ENCODE measurements around the gene TRIO.
A peak's percentile ranks its signal among the peaks of the same experiment; 100 is the strongest.

The TRIO gene

DNA sequence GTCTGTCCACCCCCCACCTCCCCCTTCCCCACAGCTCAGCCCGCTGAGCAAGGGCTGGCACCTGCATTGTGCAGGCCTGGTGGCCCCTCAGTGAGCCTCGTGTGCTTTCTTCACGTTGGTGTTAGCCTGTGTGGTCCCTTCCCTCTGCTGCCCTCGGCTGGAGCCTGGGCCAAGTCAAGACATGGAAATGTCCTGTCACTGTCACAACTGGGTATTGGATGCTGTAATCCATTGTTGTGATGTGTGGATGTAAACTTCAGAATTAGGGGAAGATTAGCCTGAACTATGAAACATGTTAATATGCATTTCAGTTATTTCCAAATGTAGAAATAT, 103.9 kb downstream of the TRIO start:
- no peak for DNase-seq (ENCODE audit: low spot score)

DNA sequence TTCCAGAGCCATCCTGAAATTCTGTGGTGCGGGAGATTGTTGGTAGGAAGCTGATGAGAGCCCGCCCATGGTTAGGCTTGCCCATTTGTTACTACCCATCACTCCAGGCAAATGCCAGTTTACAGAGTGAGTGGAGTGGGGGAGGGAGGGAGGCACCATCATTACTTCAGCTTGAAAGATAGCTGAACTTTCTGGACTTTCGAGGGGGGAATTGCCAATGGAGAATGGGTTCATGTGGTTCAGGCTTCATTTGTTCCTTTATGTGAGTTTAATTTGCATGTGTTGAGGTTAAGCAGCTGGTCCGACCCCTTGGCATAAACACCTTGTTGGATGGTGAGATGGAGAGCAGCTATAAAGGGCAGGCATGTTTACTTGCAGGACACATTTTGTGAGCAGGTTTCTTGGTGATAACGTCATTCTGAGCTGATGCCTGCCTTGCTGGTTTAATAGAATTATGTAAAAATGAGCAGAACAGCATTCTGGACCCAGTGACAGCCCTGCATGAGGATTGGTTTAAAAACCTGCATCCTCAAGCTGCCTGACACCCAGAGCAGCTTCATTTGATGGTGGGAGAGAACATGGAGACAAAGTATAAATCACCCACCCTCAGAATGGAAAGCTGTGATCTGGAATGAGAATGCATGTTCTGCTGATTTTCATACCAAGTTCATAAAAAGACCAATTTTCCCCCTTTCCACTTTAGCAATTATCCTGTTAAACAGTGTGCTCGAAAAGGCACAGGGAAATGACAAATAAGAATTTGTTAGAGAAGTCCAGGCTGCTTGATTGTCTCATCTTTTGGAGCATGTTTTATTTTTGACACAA, 106.3 kb downstream of the TRIO start:
- DNase-seq (ENCODE audit: low spot score): no peak

DNA sequence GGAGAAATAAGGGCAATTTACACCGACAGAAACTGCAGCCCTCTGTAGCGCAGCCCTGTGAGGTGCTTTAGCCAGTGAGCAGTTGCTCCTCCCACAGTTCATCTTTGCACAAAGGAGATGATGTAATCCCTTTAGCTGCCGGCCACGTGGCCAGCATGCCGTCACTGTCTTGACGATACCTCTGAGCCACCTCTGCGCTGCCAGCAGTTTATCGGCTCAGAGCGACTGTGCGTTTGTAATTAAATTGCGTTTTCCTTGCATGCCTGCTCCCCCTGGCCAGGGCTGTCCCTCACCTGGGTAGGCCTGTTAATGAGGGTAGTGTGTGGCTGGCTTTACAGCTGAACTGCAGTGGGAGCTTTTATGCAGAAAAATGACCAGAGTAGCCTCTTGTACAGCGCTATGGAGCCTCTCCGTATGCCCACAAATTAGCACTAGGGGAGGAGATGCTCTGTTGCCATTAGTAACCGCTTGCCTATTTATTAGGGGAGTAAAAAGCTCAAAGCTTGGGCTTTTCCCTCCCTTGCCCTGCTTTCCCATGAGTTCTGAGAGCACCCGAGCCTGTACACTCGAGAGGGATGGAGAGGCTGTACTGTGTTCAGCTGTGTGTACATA, 107.0 kb downstream of the TRIO start:
- DNase-seq (ENCODE audit: low spot score): peak; percentile 94

DNA sequence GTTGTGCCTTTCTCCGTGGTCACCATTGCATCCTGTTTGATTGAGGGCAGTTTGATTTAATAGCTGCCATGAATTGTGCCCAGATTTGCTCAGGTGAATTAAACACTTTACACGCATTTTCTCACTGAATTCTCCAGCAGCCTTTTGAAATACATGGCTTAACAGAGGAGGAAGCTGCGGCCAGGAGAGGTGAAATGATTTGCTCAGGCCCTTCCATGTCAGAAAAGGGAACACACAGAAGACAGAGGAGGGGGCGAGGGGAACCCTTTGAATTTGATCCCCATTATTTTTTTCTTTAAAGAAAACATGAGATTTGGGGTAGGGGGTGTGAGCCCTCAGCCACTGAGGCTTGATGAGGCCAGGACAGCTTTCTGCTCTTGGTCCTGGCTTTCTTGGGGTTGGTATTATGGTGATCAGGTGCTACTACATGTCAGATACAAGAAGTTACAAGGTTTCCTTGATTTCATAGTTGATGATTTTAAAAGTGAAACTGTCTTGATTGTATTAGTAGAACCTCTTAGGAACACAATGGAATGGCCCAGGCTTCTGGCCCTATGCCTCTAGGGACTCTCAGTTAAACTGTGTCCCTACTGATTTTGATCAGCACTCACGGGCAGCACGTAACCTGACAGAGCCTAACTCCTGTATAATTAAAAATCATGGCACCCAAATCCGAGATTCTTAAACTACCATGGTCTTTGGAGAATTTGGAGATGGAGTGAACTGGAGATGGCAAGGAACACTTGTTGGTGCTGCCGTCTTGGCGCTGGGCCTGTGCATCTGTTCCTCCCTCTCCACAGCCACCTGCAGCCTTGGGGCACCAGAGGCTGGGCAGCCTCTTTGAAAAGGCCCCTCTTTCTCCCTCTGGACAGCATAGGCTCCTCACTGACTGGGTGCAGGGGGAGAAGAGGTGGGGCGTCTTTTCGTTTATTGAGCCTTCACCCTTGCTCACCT, 107.9 kb downstream of the TRIO start:
- DNase-seq (ENCODE audit: low spot score): no peak

DNA sequence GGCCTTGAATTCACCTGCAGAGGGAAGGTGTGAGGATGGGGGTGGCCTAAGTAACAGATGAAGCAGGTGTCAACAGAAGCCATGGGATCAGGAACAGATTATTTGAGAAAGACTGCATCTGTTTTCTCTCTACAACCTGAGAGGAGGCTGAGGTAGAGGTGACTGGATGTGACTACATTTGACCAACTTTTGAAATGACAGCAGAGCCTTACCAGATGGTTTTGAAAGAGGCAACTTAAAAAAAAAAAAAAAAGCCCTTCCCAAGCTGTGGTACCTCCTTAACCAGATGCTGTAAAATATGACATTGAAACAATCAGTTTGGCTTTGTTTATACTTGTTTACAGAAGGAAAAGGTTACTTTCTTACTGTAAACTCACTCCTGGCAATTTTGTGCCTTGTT, 108.6 kb downstream of the TRIO start:
- no peak for DNase-seq (ENCODE audit: low spot score)

DNA sequence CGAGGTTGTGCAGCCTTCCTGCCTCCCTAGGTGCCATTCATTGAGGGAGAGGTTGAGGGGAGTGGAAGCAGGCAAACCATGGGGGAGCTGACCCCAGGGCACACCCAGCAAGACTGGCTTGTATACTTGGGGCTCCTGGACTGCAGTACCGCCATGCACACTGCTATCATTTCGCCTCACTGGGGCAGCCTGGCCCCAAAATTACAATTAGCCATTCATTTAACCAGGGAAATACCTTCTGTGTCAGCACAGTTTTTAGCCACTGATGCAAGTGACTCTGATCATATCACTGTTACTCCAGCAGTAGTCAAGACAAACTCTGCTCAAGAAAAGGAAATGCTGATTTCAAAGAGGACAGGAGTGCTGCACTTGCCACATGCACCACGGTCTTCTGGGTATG, 109.7 kb downstream of the TRIO start:
- DNase-seq (ENCODE audit: low spot score): no peak

DNA sequence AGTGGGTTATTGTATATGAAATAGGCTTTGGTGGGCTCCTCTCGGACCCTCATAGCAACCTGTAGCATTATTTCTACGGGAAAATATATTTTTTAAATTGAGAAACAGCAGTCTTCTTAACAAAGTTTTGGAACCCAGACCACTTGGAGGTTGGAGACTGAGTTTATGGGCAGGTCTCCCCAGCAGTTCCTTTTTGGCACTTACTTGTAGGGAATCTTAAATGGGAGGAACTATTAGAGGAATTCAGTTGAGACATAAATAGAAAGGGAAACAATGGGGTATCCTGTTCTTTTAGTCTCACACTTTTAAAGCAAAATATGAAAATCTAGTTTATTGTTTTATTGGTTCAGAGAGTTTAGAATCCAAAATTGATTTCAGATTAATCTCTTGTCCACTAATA, 111.5 kb downstream of the TRIO start:
- no peak for DNase-seq (ENCODE audit: low spot score)

DNA sequence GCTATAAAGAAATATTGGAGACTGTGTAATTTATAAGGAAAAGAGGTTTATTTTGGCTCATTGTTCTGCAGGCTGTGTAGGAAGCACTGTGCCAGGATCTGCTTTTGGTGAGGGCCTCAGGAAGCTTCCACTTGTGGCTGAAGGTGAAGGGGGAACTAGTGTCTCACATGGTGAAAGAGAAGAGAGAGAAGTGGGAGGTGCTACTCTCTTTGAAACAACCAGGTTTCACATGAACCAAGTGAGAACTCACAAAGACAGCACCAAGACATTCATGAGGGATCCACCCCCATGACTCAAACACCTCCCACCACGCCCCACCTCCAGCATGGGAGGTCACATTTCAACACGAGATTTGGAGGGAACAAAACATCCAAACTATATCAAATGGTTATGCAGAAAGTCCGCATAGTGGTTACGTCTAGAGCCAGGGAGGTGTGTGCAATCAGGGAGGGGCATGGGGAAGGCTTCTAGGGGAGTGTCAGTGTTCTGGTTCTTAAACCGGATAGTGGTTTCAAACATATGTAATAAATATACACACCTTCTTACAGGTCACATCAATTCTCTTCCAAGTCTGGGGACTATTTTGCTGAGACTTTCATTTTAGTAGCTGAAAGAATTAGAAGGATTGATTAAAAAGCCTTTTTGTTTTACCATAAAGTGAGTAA, 113.0 kb downstream of the TRIO start:
- DNase-seq (ENCODE audit: low spot score): no peak

DNA sequence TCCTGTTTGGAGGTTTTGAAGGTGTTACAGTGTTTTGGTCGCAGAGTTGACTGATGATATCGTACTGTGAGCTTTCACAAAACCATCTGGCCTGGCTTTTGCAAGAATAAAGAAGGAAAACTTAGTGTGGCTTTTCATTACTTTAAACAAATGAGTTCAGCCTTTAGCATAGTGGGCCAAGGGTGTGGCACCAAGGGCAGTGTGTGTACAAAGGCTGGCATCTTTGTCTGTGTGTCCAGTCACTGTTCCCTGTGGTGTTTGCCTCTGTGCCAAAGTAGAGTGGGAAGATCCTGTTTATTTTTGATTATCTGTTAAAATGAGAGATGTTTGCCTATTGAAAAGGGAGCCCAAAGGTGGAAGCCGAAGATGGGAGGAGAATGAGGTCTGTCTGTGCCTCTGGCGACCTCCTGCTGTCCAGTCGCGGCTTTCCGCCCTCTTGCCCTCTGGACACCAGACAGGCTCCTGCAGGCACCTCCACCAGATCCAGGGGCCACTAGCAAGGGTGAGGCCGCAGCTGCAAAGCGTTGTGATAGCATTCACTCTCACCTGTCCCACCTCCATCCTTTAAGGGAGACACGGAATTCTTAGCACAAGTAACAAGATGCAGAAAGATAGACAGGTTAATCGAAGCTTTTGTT, 113.7 kb downstream of the TRIO start:
- DNase-seq (ENCODE audit: low spot score): no peak

DNA sequence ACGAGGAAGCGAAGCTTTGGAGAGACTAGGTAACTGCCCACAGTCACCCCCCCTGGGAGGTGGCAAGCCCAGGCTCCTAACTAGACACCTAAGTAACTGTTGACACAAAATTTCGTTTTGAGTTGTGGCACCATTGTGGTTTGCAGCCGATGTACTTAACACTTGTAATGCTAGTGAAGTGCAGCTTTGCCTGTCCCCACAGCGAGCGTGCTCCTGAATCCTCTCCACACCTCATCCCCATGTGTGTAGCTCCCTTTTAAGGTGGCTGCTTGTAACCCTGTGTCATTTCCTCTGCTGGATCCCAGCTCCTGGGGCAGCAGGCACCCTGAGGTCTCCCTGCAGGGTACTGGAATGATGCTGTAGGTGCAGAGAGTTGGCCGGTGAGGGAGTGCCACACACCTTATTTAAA, 114.9 kb downstream of the TRIO start:
- DNase-seq (ENCODE audit: low spot score): no peak

DNA sequence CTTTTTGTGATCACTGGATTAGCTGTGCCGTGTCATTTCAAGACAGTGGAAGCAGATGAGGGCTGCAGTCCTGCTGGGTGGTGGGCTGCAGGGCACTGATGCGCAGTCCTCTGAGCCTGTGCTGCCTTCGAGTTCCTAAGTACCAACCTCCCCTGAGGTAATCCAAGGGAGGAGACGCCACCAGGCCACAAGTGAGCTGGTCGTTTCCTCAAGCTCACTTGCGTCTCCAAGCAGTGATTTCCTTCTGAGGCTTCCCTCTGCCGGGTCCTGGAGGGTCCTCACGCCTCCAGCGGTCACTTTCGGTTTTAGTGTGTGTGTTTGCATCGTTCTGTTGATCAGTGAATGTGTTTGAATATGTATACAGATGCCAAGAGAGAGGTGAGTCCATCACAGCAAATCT, 115.7 kb downstream of the TRIO start:
- no peak for DNase-seq (ENCODE audit: low spot score)

DNA sequence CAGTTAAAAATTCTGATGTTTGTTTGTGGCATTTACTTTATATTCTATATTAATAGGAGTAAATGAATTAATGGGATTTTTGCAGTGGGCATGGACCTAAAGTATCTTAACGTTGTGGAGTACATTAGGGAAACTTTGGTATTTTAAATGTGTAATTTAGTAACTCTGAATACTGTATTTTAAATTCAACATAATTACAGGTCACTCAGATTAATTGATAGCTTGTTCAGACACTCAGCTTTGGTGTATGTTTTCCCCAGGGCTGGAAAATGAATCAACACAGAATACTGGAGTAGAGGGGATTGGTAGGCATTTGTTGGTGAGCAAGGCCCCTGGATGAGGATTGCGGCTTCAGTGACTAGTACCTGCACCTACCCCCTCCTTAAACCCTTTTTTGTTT, 117.5 kb downstream of the TRIO start:
- DNase-seq (ENCODE audit: low spot score): no peak

DNA sequence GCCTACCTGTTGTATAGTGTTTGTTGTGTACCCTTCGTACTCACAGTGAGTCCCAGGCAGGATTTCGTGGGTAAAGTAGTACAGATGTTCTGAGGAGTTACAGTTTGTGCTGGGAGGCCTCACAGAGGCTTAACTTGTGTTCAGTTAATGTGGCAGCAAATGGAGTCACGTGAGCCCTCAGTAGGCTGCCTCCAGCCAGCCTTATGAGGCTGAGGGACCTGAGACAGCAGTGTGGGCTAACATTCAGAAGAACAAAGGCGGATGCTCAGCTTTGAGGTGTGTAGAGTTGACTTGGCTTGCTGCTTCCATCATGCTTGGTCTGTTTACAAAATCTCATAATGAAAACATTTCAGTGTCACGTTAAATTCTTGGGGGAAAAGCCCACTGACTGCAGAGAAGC, 118.1 kb downstream of the TRIO start:
- no peak for DNase-seq (ENCODE audit: low spot score)

DNA sequence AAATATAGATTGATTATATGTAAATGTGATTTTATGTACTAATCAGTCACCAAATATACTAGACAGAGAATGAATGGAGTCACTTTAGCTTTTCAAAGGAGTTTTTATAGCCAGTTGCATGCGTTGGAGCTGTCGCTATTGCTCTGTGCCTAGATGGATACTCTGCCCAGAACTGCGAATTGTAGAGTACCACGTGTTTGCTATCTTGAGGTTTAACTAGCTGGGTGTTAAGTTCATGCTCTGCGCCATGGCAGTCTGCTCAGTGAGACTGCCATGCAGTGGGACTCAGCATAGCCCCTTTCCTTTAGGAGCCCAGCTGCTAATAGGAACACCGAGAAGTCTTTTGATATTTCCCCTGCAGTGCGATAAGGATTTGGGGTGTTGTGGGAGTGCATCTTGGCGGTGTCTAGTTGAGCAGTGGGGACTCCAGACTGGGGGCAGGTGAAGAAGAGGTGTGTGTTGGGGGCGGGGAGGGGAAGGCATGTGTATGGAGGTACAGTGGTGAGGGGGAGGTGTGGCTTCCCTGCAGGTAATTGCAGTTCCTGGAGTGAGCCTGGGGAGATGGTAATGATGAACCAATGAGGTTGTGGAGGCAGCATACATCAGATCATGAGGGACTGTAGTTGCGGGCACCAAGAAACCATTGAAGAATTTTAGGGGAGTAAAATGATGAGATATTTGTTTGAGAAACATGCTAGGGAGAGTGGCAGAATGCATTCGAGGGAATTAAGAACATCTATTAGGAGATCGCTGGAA, 118.9 kb downstream of the TRIO start:
- no peak for DNase-seq (ENCODE audit: low spot score)

DNA sequence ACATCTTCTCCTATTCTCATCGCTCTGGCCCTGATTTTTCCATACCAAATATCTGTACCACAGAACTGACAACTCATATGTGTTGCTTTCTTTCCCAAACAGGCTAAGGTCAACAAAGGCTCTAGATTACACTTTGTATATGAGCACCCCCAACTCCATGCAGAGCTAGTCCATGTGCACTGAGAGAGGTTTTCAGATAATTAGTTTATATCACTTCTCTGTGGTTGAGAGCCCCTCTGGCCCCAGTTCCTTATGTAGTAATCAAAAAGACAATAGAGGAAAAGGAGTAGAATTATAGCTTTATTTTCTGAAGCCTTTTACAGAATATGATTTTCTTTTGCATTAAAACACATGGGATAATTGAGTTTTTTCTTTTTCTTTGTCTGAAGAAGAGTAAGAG, 120.0 kb downstream of the TRIO start:
- DNase-seq (ENCODE audit: low spot score): no peak

DNA sequence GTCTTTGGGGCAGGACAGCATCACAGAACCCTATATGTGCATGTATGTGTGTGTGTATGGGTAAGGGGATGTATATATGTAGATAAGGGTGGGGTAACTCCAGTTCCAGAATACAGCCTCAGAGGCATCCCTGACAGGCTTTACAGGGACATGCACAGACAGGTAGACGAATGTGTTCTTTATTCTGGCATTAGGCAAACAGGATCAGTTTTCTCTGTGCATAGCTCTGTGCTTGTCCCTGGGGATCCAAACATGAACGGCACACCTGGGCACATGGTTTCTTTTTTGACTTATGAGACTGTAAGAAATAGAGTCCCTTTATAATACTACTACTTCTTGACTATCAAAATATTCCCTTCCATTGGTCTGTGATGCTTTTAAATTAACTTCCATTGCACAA, 120.6 kb downstream of the TRIO start:
- DNase-seq (ENCODE audit: low spot score): no peak

DNA sequence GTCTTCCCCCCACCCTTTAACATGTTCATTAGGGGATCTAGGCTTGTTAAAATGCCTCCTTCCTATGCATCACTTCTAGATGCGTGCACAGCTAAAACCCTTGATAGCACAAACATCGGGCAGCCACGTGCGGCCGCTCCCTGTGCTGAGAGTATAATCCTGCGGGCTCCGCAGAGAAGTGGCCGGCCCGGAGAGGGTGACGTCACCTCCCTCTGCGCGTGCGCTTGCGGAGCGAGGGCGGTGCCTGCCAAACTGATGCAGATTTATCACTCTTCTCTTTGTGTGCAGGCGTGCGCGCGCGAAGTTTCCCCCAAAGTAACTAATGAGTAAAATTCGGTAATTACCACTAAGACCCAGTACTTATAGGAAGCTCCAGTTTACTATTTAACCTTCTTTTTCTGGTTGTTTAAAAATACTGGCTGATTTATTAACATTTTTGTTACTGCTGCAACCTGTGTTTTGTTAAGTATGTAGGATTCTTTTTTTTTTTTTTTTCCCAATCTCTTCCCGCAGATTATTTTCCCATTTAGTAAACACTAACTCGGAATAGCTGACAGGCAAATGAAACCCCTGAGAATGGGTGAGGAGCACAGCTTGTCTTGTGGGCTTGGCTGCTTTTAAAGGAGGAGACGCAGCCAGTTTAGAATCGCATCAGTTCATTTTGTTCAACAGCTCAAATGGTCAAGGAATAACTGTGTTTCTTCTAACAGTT, 121.6 kb downstream of the TRIO start:
- peak; percentile 92 for DNase-seq (ENCODE audit: low spot score)

DNA sequence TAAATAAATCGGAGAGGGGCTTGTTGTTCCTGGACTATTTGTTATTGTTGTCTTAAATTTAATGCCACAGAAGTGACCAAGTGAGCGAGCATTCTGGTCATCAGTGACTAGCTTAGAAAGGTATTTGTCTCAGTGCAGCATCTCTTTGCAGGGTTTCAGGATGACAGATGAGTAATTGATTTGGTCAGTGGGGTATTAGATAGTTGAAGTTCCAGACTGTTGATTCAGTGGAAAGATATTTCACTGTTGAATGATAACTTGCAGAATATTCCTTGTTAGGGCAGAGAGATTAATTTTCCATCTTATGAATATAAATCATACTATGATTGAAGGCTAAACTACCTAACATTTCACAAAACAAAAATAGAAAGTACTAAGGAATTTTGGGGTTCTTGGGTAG, 122.4 kb downstream of the TRIO start:
- no peak for DNase-seq (ENCODE audit: low spot score)

DNA sequence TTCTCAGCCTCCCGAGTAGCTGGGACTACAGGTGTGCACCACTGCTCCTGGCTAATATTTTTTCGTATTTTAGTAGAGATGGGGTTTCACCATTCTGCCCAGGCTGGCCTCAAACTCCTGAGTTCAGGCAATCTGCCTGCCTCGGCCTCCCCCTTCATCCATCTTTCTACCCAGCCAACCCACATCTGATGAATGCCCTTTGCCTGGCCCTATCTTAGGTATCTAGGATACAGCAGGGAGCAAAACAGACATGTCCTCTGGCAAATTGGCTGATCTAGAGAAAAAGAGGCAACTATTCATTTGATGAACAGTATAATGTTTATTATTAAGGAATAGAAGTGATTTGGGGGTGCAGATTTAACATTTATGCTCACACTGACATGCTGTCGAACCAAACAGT, 123.0 kb downstream of the TRIO start:
- no peak for DNase-seq (ENCODE audit: low spot score)

DNA sequence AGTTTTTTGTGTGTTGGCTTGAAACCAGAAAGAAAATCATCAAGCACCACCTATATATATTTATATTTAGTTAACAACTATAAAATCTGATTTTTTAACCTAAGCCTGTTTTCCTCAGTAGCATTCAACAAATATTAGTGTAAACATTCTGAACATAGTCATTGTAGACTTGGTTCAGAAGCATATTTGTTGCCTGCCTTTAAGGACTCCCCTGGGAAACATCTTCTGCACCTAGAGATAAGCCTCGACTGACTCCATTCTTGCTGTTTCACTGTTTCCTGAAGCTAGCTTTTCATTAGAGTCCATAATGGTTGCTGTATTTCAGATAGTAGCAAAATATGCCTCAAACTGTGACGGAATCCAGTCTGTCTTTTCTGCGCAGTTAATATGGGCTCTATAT, 123.5 kb downstream of the TRIO start:
- no peak for DNase-seq (ENCODE audit: low spot score)

Measured in Ammon's horn (tissue), 1 donor.